22Rv1 (cell line): Measurements from ENCODE around the gene HBE1.

Source experiments
- ZFX ChIP-seq: fragments of 450-650 bp; IDR thresholded peaks from 2 replicates; pipeline ENCODE4 v1.6.1; 2017; ENCODE audit warnings: antibody characterized with exemption, borderline replicate concordance
- TF ChIP-seq, protein P1 (sequence below): fragments of 450-650 bp; IDR thresholded peaks from 2 replicates; pipeline ENCODE4 v1.5.1; 2017; ENCODE audit warnings: mild to moderate bottlenecking

- TF ChIP-seq, protein P1, sequence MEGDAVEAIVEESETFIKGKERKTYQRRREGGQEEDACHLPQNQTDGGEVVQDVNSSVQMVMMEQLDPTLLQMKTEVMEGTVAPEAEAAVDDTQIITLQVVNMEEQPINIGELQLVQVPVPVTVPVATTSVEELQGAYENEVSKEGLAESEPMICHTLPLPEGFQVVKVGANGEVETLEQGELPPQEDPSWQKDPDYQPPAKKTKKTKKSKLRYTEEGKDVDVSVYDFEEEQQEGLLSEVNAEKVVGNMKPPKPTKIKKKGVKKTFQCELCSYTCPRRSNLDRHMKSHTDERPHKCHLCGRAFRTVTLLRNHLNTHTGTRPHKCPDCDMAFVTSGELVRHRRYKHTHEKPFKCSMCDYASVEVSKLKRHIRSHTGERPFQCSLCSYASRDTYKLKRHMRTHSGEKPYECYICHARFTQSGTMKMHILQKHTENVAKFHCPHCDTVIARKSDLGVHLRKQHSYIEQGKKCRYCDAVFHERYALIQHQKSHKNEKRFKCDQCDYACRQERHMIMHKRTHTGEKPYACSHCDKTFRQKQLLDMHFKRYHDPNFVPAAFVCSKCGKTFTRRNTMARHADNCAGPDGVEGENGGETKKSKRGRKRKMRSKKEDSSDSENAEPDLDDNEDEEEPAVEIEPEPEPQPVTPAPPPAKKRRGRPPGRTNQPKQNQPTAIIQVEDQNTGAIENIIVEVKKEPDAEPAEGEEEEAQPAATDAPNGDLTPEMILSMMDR: no peak
- TF ChIP-seq ZFX: no peak
These were observed 11.0 kb downstream of the HBE1 start for GRCh38 chr11:5258543-5259262.
